Glutamatergic neuron (in vitro differentiated cells): ENCODE results near the gene PRKCE. TPM values are rescaled to one million over a fixed set of nuclear protein-coding genes. Genes with fewer than 3 reads are reported as not detected.

Source experiments
- DNase-seq: peaks from one replicate; pipeline ENCODE4 v3.0.0; 2022
- H3K27ac Mint-ChIP-seq: one replicate; pipeline ENCODE4 v1.8.0; 2020; ENCODE audit warnings: mild to moderate bottlenecking, mixed read lengths, inconsistent platforms; ENCODE audit not compliant: unreplicated experiment
- H3K27me3 Mint-ChIP-seq: one replicate; pipeline ENCODE4 v1.8.0; 2020; ENCODE audit warnings: mild to moderate bottlenecking, moderate library complexity, mixed read lengths, inconsistent platforms; ENCODE audit not compliant: unreplicated experiment
- H3K36me3 Mint-ChIP-seq: one replicate; pipeline ENCODE4 v1.8.0; 2020; ENCODE audit warnings: mild to moderate bottlenecking, mixed read lengths, inconsistent platforms; ENCODE audit not compliant: unreplicated experiment
- H3K4me1 Mint-ChIP-seq: one replicate; pipeline ENCODE4 v1.8.0; 2020; ENCODE audit warnings: mild to moderate bottlenecking, low read depth, mixed read lengths, inconsistent platforms; ENCODE audit not compliant: unreplicated experiment
- H3K4me3 Mint-ChIP-seq: one replicate; pipeline ENCODE4 v1.8.0; 2020; ENCODE audit warnings: mild to moderate bottlenecking, mixed read lengths, inconsistent platforms; ENCODE audit not compliant: unreplicated experiment
- H3K9me3 Mint-ChIP-seq: one replicate; pipeline ENCODE4 v1.8.0; 2020; ENCODE audit warnings: mild to moderate bottlenecking, moderate library complexity, mixed read lengths, inconsistent platforms; ENCODE audit not compliant: unreplicated experiment
- total RNA-seq: library from RNA; stranded (reverse); fragmentation: NEBNext Ultra II Directional; extraction: Animal tissue kit (Norgen Biotek cat#: 25700); gene quantifications from one replicate; pipeline ENCODE4 v1.2.1, GENCODE V29; 2021; ENCODE audit not compliant: unreplicated experiment
- TF ChIP-seq, protein P1 (sequence below): fragments of 200-600 bp; sonication (generic); IDR thresholded peaks from one replicate; pipeline ENCODE4 v1.5.0; 2021; ENCODE audit not compliant: partially characterized antibody, unreplicated experiment

PRKCE gene
- total RNA-seq, 1 donor from 2014 or later, result 74.8 TPM

DNA sequence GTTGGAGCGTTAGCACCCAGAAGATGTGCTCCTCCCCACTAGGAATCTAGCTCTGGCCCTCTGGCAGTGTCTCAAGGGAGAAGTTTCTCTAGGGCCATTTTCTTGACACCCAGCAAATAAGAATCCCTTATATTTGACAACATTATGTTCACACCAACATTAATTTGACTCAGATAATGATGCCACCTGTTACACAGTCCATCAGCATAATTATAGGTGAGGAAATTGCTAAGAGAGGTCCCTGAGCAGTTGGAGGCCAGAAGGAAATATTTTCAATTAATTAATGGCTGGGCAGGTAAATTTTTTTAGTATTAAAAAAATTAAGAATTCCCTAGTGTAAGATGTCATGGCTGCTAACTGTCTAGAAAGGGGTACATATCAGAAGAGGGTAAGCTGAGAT, 36.5 kb downstream of the PRKCE start:
- H3K4me3 Mint-ChIP-seq, result peak overlapping the region; percentile 13
- peaks cover 47% of the 10 kb centered on the region for H3K4me1 Mint-ChIP-seq
- TF ChIP-seq, protein P1, sequence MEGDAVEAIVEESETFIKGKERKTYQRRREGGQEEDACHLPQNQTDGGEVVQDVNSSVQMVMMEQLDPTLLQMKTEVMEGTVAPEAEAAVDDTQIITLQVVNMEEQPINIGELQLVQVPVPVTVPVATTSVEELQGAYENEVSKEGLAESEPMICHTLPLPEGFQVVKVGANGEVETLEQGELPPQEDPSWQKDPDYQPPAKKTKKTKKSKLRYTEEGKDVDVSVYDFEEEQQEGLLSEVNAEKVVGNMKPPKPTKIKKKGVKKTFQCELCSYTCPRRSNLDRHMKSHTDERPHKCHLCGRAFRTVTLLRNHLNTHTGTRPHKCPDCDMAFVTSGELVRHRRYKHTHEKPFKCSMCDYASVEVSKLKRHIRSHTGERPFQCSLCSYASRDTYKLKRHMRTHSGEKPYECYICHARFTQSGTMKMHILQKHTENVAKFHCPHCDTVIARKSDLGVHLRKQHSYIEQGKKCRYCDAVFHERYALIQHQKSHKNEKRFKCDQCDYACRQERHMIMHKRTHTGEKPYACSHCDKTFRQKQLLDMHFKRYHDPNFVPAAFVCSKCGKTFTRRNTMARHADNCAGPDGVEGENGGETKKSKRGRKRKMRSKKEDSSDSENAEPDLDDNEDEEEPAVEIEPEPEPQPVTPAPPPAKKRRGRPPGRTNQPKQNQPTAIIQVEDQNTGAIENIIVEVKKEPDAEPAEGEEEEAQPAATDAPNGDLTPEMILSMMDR, result no peak
- H3K27me3 Mint-ChIP-seq, result no peaks in the 10 kb centered on the region
- no peak for DNase-seq
- peaks cover 10% of the 10 kb centered on the region for H3K9me3 Mint-ChIP-seq
- peak overlapping the region; percentile 57 for H3K27ac Mint-ChIP-seq
- H3K36me3 Mint-ChIP-seq, result no peaks in the 10 kb centered on the region

GRCh38 chr2:45688479-45689298, 37.2 kb downstream of the PRKCE start:
- peaks cover 10% of the 10 kb centered on the region for H3K9me3 Mint-ChIP-seq
- no peak for DNase-seq
- H3K4me1 Mint-ChIP-seq, result peaks cover 44% of the 10 kb centered on the region
- TF ChIP-seq, protein P1, result no peak
- H3K27me3 Mint-ChIP-seq, result no peaks in the 10 kb centered on the region
- H3K36me3 Mint-ChIP-seq, result no peaks in the 10 kb centered on the region
- peak overlapping the region; percentile 34 for H3K27ac Mint-ChIP-seq
- peak overlapping the region; percentile 5 for H3K4me3 Mint-ChIP-seq

DNA sequence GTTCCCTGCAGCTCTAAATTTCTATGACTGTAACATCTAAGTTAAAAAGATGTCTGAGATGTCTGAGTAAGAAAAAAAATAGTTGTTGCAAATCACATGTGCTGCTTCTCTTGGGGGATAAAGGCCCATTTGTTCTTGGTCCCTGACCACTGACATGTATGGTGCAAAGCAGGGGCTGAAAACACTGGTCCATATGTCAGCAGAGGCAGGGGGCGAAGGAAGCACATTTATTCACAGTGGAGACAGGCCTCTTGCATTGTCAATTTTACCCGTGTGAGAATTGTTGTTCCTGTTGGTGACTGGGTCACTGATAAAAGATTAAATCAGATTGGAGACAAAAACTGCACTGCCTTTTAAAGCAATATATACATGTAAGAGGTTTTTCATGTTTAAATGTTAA, 38.8 kb downstream of the PRKCE start:
- peaks cover 42% of the 10 kb centered on the region for H3K4me1 Mint-ChIP-seq
- H3K27me3 Mint-ChIP-seq, result no peaks in the 10 kb centered on the region
- H3K9me3 Mint-ChIP-seq, result peaks cover 10% of the 10 kb centered on the region
- TF ChIP-seq, protein P1, result no peak
- H3K36me3 Mint-ChIP-seq, result no peaks in the 10 kb centered on the region
- DNase-seq, result no peak
- H3K27ac Mint-ChIP-seq, result peak overlapping the region; percentile 76
- peak overlapping the region; percentile 48 for H3K4me3 Mint-ChIP-seq

GRCh38 chr2:45691171-45691999, 39.9 kb downstream of the PRKCE start:
- Mint-ChIP-seq H3K4me3 (peak overlapping the region; percentile 32), H3K27ac (peak overlapping the region; percentile 54)

More at GRCh38 chr2:45691171-45691999, 39.9 kb downstream of the PRKCE start:
- DNase-seq, result no peak
- TF ChIP-seq, protein P1, result no peak
- peaks cover 39% of the 10 kb centered on the region for H3K4me1 Mint-ChIP-seq
- H3K9me3 Mint-ChIP-seq, result peaks cover 10% of the 10 kb centered on the region
- H3K36me3 Mint-ChIP-seq, result no peaks in the 10 kb centered on the region
- no peaks in the 10 kb centered on the region for H3K27me3 Mint-ChIP-seq
